GM23338 (cell line): Measurements from ENCODE around the gene NINL. TPM values are rescaled to one million over a fixed set of nuclear protein-coding genes. Genes with fewer than 3 reads are reported as not detected.

Source experiments
- ATAC-seq: fragments of 200-7000 bp; cut with Tn5 transposase; 3 replicates; pipeline ENCODE4 v1.9.1; 2020
- DNase-seq: peaks from one replicate; pipeline ENCODE4 v3.0.0-alpha.2; 2015; ENCODE audit warnings: low spot score
- H2AFZ ChIP-seq: fragments of 200-600 bp; sonication (generic); 2 replicates; pipeline ENCODE4 v1.8.0; 2016; ENCODE audit warnings: antibody characterized with exemption, mild to moderate bottlenecking, moderate library complexity
- H3F3A ChIP-seq: fragments of 200-600 bp; sonication (generic); replicated peaks from 2 replicates; pipeline ENCODE4 v1.8.0; 2017; ENCODE audit warnings: antibody characterized with exemption, mixed run types, low read depth
- H3K27ac ChIP-seq: fragments of 200-600 bp; sonication (generic); 2 replicates; pipeline ENCODE4 v1.6.1; 2016; ENCODE audit warnings: low read depth
- H3K27me3 ChIP-seq: fragments of 200-600 bp; sonication (generic); 2 replicates; pipeline ENCODE4 v1.8.0; 2016; ENCODE audit warnings: mild to moderate bottlenecking, mixed run types, moderate library complexity; ENCODE audit not compliant: insufficient read depth
- H3K36me3 ChIP-seq: fragments of 200-600 bp; sonication (generic); 2 replicates; pipeline ENCODE4 v1.8.0; 2016; ENCODE audit warnings: mild to moderate bottlenecking; ENCODE audit not compliant: insufficient read depth
- H3K4me1 ChIP-seq: fragments of 200-600 bp; sonication (generic); 2 replicates; pipeline ENCODE4 v1.8.0; 2016; ENCODE audit warnings: mild to moderate bottlenecking, moderate library complexity; ENCODE audit not compliant: insufficient read depth
- H3K4me2 ChIP-seq: fragments of 200-600 bp; sonication (generic); 2 replicates; pipeline ENCODE4 v1.7.1; 2017; ENCODE audit warnings: mixed run types
- H3K4me3 ChIP-seq: fragments of 200-600 bp; sonication (generic); 2 replicates; pipeline ENCODE4 v1.6.1; 2016; ENCODE audit warnings: mixed run types
- H3K79me2 ChIP-seq: fragments of 200-600 bp; sonication (generic); replicated peaks from 2 replicates; pipeline ENCODE4 v1.8.0; 2017; ENCODE audit warnings: mild to moderate bottlenecking; ENCODE audit not compliant: insufficient read depth
- H3K9me2 ChIP-seq: fragments of 200-600 bp; sonication (generic); 2 replicates; pipeline ENCODE4 v1.8.0; 2017; ENCODE audit not compliant: insufficient read depth
- H4K20me1 ChIP-seq: fragments of 200-600 bp; sonication (generic); replicated peaks from 2 replicates; pipeline ENCODE4 v1.8.0; 2017; ENCODE audit warnings: mild to moderate bottlenecking; ENCODE audit not compliant: insufficient read depth
- H3K27ac Mint-ChIP-seq: 2 replicates; pipeline ENCODE4 v1.8.0; 2020; ENCODE audit warnings: inconsistent platforms, mild to moderate bottlenecking, moderate library complexity, mixed read lengths
- H3K27me3 Mint-ChIP-seq: 3 replicates; pipeline ENCODE4 v1.8.0; 2022; ENCODE audit warnings: low read depth, mild to moderate bottlenecking, moderate library complexity, mixed read lengths, inconsistent platforms; ENCODE audit not compliant: insufficient read depth, poor library complexity
- H3K36me3 Mint-ChIP-seq: 3 replicates; pipeline ENCODE4 v1.8.0; 2021; ENCODE audit warnings: low read depth, mild to moderate bottlenecking, inconsistent platforms, moderate library complexity, mixed read lengths
- H3K4me1 Mint-ChIP-seq: 3 replicates; pipeline ENCODE4 v1.8.0; 2020; ENCODE audit warnings: mild to moderate bottlenecking, inconsistent platforms, mixed read lengths
- H3K4me3 Mint-ChIP-seq: 3 replicates; pipeline ENCODE4 v1.8.0; 2021; ENCODE audit warnings: moderate library complexity, mild to moderate bottlenecking, inconsistent platforms, mixed read lengths
- H3K9me3 Mint-ChIP-seq: 3 replicates; pipeline ENCODE4 v1.8.0; 2020; ENCODE audit warnings: moderate library complexity, mild to moderate bottlenecking, inconsistent platforms, mixed read lengths
- CREB1 ChIP-seq: fragments of 250-450 bp; sonication (Bioruptor Pico); IDR thresholded peaks from 2 replicates; pipeline ENCODE4 v1.5.0; 2020; ENCODE audit warnings: low read depth, mild to moderate bottlenecking, moderate library complexity
- EZH2 ChIP-seq: fragments of 200-600 bp; sonication (generic); IDR thresholded peaks from one replicate; pipeline ENCODE4 v1.8.0; 2017; ENCODE audit warnings: antibody characterized with exemption, mild to moderate bottlenecking, low read depth; ENCODE audit not compliant: unreplicated experiment
- EZH2phosphoT487 ChIP-seq: fragments of 200-600 bp; sonication (generic); IDR thresholded peaks from one replicate; pipeline ENCODE4 v1.8.1; 2018; ENCODE audit warnings: antibody characterized with exemption; ENCODE audit not compliant: unreplicated experiment
- JUNB ChIP-seq: IDR thresholded peaks from one replicate; pipeline ENCODE4 v1.6.1; 2016; ENCODE audit warnings: antibody characterized with exemption; ENCODE audit not compliant: unreplicated experiment
- NANOG ChIP-seq: IDR thresholded peaks from 2 replicates; pipeline ENCODE4 v1.6.1; 2016; ENCODE audit warnings: antibody characterized with exemption, borderline replicate concordance
- POLR2AphosphoS5 ChIP-seq: IDR thresholded peaks from 2 replicates; pipeline ENCODE4 v1.6.1; 2016; ENCODE audit warnings: antibody characterized with exemption, low read depth
- STAT1 ChIP-seq: IDR thresholded peaks from one replicate; pipeline ENCODE4 v1.6.1; 2016; ENCODE audit warnings: antibody characterized with exemption; ENCODE audit not compliant: unreplicated experiment
- ZNF114 ChIP-seq: fragments of 250-450 bp; sonication (Bioruptor Pico); IDR thresholded peaks from 2 replicates; pipeline ENCODE4 v1.5.0; 2020; ENCODE audit warnings: mild to moderate bottlenecking, moderate library complexity
- ZNF331 ChIP-seq: fragments of 250-450 bp; sonication (Bioruptor Pico); IDR thresholded peaks from 2 replicates; pipeline ENCODE4 v1.5.0; 2020; ENCODE audit warnings: low read depth, mild to moderate bottlenecking, moderate library complexity
- polyA plus RNA-seq: library from polyadenylated mRNA; unstranded; fragments of >200 nt; fragmentation: Nextera tagmentation; extraction: Ambion mirVana; gene quantifications from 2 replicates; pipeline ENCODE4 v1.2.1, GENCODE V29; 2016
- total RNA-seq: library from RNA; depleted of rRNA; stranded (reverse); fragments of >200 nt; shearing (Covaris generic); gene quantifications from 2 replicates; pipeline ENCODE4 v1.2.3, GENCODE V29; 2014
- TF ChIP-seq, protein P1 (sequence below): IDR thresholded peaks from one replicate; pipeline ENCODE4 v1.6.1; 2018; ENCODE audit warnings: antibody characterized with exemption; ENCODE audit not compliant: unreplicated experiment
- TF ChIP-seq, protein P2 (sequence below): fragments of 250-450 bp; sonication (Bioruptor Pico); IDR thresholded peaks from 2 replicates; pipeline ENCODE4 v1.5.0; 2020; ENCODE audit warnings: mild to moderate bottlenecking, moderate library complexity
- TF ChIP-seq, protein P3 (sequence below): IDR thresholded peaks from 2 replicates; pipeline ENCODE4 v1.6.1; 2016; ENCODE audit warnings: antibody characterized with exemption
- TF ChIP-seq, protein P4 (sequence below), 2 experiments: fragments of 200-600 bp in 1 of 2; sonication (generic) in 1 of 2; conservative IDR thresholded peaks; 2 replicates each; pipeline versions ENCODE4 v1.5.1 to v1.6.1; 2016 to 2017; ENCODE audit warnings: antibody characterized with exemption in 2 of 2, low read depth in 2 of 2, mild to moderate bottlenecking in 2 of 2, moderate library complexity in 1 of 2

The NINL gene
- total and polyA plus RNA-seq, 2 experiments from 2014 or later, result 18.0 to 31.2 TPM

DNA sequence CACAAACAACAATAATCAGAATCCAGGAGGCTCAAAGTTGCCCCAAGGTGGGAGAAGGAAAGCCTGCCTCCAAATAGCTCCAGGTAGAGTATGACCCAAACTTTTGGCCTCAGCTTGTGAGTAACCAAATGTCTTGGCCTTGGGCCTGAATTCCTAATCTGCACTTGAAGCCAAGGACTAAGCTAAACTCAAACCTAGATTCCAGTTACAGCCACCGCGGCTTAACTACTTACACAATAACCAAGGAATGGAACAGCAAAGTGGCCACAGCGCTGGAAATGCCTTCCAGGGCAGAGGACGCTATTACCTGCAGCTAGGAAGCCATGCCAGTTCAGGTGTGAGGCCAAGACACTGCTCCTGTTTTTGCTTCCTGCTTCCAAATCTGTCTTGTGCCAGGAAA lies 4.6 kb downstream of the NINL start:
- Histone ChIP-seq H3K9me2 (no peaks in the 10 kb centered on the region), H4K20me1 (peaks cover 23% of the 10 kb centered on the region), H3K4me1 (peaks cover 9% of the 10 kb centered on the region), H3K4me3 (no peak overlapping the region), H3K27ac (no peak overlapping the region), H3K79me2 (peaks cover 91% of the 10 kb centered on the region), H3K27me3 (no peaks in the 10 kb centered on the region), H3F3A (0 out of 2 replicates have a peak, but pooled peaks cover 4% of the 10 kb centered on the region), H3K36me3 (peaks cover 6% of the 10 kb centered on the region), H3K4me2 (no peak overlapping the region), H2AFZ (no peak overlapping the region)
- TF ChIP-seq CREB1 (CRISPR knock-in tag) (no peak), POLR2AphosphoS5 (no peak), NANOG (no peak), ZNF114 (CRISPR knock-in tag) (no peak), EZH2 (no peak), EZH2phosphoT487 (no peak), STAT1 (no peak), ZNF331 (CRISPR knock-in tag) (no peak), JUNB (no peak)
- TF ChIP-seq, protein P1, sequence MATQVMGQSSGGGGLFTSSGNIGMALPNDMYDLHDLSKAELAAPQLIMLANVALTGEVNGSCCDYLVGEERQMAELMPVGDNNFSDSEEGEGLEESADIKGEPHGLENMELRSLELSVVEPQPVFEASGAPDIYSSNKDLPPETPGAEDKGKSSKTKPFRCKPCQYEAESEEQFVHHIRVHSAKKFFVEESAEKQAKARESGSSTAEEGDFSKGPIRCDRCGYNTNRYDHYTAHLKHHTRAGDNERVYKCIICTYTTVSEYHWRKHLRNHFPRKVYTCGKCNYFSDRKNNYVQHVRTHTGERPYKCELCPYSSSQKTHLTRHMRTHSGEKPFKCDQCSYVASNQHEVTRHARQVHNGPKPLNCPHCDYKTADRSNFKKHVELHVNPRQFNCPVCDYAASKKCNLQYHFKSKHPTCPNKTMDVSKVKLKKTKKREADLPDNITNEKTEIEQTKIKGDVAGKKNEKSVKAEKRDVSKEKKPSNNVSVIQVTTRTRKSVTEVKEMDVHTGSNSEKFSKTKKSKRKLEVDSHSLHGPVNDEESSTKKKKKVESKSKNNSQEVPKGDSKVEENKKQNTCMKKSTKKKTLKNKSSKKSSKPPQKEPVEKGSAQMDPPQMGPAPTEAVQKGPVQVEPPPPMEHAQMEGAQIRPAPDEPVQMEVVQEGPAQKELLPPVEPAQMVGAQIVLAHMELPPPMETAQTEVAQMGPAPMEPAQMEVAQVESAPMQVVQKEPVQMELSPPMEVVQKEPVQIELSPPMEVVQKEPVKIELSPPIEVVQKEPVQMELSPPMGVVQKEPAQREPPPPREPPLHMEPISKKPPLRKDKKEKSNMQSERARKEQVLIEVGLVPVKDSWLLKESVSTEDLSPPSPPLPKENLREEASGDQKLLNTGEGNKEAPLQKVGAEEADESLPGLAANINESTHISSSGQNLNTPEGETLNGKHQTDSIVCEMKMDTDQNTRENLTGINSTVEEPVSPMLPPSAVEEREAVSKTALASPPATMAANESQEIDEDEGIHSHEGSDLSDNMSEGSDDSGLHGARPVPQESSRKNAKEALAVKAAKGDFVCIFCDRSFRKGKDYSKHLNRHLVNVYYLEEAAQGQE, result no peak
- TF ChIP-seq, protein P2, sequence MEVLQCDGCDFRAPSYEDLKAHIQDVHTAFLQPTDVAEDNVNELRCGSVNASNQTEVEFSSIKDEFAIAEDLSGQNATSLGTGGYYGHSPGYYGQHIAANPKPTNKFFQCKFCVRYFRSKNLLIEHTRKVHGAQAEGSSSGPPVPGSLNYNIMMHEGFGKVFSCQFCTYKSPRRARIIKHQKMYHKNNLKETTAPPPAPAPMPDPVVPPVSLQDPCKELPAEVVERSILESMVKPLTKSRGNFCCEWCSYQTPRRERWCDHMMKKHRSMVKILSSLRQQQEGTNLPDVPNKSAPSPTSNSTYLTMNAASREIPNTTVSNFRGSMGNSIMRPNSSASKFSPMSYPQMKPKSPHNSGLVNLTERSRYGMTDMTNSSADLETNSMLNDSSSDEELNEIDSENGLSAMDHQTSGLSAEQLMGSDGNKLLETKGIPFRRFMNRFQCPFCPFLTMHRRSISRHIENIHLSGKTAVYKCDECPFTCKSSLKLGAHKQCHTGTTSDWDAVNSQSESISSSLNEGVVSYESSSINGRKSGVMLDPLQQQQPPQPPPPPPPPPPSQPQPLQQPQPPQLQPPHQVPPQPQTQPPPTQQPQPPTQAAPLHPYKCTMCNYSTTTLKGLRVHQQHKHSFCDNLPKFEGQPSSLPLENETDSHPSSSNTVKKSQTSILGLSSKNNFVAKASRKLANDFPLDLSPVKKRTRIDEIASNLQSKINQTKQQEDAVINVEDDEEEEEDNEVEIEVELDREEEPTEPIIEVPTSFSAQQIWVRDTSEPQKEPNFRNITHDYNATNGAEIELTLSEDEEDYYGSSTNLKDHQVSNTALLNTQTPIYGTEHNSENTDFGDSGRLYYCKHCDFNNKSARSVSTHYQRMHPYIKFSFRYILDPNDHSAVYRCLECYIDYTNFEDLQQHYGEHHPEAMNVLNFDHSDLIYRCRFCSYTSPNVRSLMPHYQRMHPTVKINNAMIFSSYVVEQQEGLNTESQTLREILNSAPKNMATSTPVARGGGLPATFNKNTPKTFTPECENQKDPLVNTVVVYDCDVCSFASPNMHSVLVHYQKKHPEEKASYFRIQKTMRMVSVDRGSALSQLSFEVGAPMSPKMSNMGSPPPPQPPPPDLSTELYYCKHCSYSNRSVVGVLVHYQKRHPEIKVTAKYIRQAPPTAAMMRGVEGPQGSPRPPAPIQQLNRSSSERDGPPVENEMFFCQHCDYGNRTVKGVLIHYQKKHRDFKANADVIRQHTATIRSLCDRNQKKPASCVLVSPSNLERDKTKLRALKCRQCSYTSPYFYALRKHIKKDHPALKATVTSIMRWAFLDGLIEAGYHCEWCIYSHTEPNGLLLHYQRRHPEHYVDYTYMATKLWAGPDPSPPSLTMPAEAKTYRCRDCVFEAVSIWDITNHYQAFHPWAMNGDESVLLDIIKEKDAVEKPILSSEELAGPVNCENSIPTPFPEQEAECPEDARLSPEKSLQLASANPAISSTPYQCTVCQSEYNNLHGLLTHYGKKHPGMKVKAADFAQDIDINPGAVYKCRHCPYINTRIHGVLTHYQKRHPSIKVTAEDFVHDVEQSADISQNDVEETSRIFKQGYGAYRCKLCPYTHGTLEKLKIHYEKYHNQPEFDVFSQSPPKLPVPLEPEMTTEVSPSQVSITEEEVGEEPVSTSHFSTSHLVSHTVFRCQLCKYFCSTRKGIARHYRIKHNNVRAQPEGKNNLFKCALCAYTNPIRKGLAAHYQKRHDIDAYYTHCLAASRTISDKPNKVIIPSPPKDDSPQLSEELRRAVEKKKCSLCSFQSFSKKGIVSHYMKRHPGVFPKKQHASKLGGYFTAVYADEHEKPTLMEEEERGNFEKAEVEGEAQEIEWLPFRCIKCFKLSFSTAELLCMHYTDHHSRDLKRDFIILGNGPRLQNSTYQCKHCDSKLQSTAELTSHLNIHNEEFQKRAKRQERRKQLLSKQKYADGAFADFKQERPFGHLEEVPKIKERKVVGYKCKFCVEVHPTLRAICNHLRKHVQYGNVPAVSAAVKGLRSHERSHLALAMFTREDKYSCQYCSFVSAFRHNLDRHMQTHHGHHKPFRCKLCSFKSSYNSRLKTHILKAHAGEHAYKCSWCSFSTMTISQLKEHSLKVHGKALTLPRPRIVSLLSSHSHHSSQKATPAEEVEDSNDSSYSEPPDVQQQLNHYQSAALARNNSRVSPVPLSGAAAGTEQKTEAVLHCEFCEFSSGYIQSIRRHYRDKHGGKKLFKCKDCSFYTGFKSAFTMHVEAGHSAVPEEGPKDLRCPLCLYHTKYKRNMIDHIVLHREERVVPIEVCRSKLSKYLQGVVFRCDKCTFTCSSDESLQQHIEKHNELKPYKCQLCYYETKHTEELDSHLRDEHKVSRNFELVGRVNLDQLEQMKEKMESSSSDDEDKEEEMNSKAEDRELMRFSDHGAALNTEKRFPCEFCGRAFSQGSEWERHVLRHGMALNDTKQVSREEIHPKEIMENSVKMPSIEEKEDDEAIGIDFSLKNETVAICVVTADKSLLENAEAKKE (CRISPR knock-in tag), result no peak
- TF ChIP-seq, protein P3, sequence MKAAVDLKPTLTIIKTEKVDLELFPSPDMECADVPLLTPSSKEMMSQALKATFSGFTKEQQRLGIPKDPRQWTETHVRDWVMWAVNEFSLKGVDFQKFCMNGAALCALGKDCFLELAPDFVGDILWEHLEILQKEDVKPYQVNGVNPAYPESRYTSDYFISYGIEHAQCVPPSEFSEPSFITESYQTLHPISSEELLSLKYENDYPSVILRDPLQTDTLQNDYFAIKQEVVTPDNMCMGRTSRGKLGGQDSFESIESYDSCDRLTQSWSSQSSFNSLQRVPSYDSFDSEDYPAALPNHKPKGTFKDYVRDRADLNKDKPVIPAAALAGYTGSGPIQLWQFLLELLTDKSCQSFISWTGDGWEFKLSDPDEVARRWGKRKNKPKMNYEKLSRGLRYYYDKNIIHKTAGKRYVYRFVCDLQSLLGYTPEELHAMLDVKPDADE, result no peak
- TF ChIP-seq, protein P4, sequence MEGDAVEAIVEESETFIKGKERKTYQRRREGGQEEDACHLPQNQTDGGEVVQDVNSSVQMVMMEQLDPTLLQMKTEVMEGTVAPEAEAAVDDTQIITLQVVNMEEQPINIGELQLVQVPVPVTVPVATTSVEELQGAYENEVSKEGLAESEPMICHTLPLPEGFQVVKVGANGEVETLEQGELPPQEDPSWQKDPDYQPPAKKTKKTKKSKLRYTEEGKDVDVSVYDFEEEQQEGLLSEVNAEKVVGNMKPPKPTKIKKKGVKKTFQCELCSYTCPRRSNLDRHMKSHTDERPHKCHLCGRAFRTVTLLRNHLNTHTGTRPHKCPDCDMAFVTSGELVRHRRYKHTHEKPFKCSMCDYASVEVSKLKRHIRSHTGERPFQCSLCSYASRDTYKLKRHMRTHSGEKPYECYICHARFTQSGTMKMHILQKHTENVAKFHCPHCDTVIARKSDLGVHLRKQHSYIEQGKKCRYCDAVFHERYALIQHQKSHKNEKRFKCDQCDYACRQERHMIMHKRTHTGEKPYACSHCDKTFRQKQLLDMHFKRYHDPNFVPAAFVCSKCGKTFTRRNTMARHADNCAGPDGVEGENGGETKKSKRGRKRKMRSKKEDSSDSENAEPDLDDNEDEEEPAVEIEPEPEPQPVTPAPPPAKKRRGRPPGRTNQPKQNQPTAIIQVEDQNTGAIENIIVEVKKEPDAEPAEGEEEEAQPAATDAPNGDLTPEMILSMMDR (conservative IDR thresholded peaks at IDR 0.05; ENCODE audit: low read depth in 2 of 2), result no peak
- peaks cover 2% of the 10 kb centered on the region for H3K27me3 Mint-ChIP-seq
- H3K36me3 Mint-ChIP-seq, result peaks cover 58% of the 10 kb centered on the region
- peaks cover 30% of the 10 kb centered on the region for H3K4me1 Mint-ChIP-seq
- DNase-seq, result no peak
- H3K9me3 Mint-ChIP-seq, result no peaks in the 10 kb centered on the region; the same call in 2 of the 3 replicates
- H3K27ac Mint-ChIP-seq, result no peak overlapping the region
- ATAC-seq, result no peak
- H3K4me3 Mint-ChIP-seq, result no peak overlapping the region
